Measurements from ENCODE around the gene KCNN4.
"Not testable (repeated sequence)": the region's sequence is repeated elsewhere in the genome, so short reads cannot be mapped to it uniquely, and the experiment has no call there.

Gene KCNN4

DNA sequence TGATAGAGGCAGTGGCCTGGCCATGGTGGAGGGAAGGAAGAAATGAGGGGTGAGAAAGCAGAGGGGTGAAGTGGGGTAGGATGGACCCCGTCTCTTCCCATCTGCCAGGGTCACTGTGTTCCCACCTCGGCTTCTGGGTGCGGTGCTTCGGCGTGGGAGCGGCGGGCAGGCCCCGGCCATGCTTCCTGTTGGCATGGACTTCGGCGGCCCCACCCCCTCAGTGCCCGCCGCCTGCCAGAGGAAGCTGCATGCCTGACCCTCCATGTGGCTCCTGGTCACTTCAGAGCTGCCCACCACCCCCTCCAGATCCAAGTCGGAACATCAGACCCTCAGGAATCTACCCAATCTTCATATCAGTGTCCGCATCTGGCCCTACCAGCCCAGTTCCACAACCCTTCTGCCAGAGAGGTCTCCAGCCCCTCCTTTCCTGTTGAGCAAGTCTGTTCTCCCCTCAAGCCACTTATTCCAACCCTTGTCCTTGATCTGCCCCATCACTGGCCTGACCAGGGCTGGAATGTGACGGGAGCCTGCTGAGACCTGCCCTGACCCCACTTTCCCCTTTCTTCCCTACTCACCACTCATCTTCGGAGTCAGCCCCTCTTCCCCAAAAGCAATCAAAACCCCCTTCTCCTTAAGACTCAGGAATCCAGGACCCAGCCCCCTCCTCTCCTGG lies 1.5 kb downstream of the KCNN4 start:
- H3K9ac ChIP-seq (ENCODE audit: insufficient read length, low read depth): no peak overlapping the region
- no peak for TF ChIP-seq YY1 (IDR thresholded peaks at IDR 0.05; ENCODE audit: insufficient read depth, insufficient read length)
- no peak for TF ChIP-seq ZNF274 (IDR thresholded peaks at IDR 0.05; ENCODE audit: low read depth, low read length)
- no peak for TF ChIP-seq SUZ12 (IDR thresholded peaks at IDR 0.05; ENCODE audit: extremely low read depth, insufficient read depth, insufficient read length)
- H3K27me3 ChIP-seq (ENCODE audit: insufficient read depth, insufficient read length): peaks cover 28% of the 10 kb centered on the region
- no peak overlapping the region for H3K4me3 ChIP-seq (ENCODE audit: insufficient read length, low read depth)
- H3K9me3 ChIP-seq (ENCODE audit: insufficient read depth, low read length): no peaks in the 10 kb centered on the region
- H3K4me1 ChIP-seq (ENCODE audit: insufficient read depth, insufficient read length): peaks cover 4% of the 10 kb centered on the region
- H3K36me3 ChIP-seq (ENCODE audit: insufficient read depth, insufficient read length, low read length): no peaks in the 10 kb centered on the region
- DNase-seq (ENCODE audit: low read depth, low spot score): no peak

GRCh38 chr19:43778651-43779050 lies 2.1 kb downstream of the KCNN4 start:
- Histone ChIP-seq H3K27me3 (ENCODE audit: insufficient read depth, insufficient read length) (peaks cover 34% of the 10 kb centered on the region), H3K9me3 (ENCODE audit: insufficient read depth, low read length) (no peaks in the 10 kb centered on the region), H3K4me3 (ENCODE audit: insufficient read length, low read depth) (no peak overlapping the region), H3K4me1 (ENCODE audit: insufficient read depth, insufficient read length) (peaks cover 5% of the 10 kb centered on the region), H3K36me3 (ENCODE audit: insufficient read depth, insufficient read length, low read length) (no peaks in the 10 kb centered on the region), H3K9ac (ENCODE audit: insufficient read length, low read depth) (no peak overlapping the region)
- no peak for TF ChIP-seq ZNF274 (IDR thresholded peaks at IDR 0.05; ENCODE audit: low read depth, low read length)
- no peak for TF ChIP-seq YY1 (IDR thresholded peaks at IDR 0.05; ENCODE audit: insufficient read depth, insufficient read length)
- TF ChIP-seq SUZ12 (IDR thresholded peaks at IDR 0.05; ENCODE audit: extremely low read depth, insufficient read depth, insufficient read length): no peak
- DNase-seq (ENCODE audit: low read depth, low spot score): no peak

- TF ChIP-seq ZNF274 (IDR thresholded peaks at IDR 0.05; ENCODE audit: low read depth, low read length) (no peak), YY1 (IDR thresholded peaks at IDR 0.05; ENCODE audit: insufficient read depth, insufficient read length) (no peak), SUZ12 (IDR thresholded peaks at IDR 0.05; ENCODE audit: extremely low read depth, insufficient read depth, insufficient read length) (no peak)
- DNase-seq (ENCODE audit: low read depth, low spot score): no peak
- Histone ChIP-seq H3K9ac (ENCODE audit: insufficient read length, low read depth) (no peak overlapping the region), H3K9me3 (ENCODE audit: insufficient read depth, low read length) (no peaks in the 10 kb centered on the region), H3K36me3 (ENCODE audit: insufficient read depth, insufficient read length, low read length) (no peaks in the 10 kb centered on the region), H3K4me3 (ENCODE audit: insufficient read length, low read depth) (no peak overlapping the region), H3K4me1 (ENCODE audit: insufficient read depth, insufficient read length) (peaks cover 8% of the 10 kb centered on the region), H3K27me3 (ENCODE audit: insufficient read depth, insufficient read length) (peaks cover 49% of the 10 kb centered on the region)
These were observed 3.5 kb downstream of the KCNN4 start for GRCh38 chr19:43777163-43777695.

DNA sequence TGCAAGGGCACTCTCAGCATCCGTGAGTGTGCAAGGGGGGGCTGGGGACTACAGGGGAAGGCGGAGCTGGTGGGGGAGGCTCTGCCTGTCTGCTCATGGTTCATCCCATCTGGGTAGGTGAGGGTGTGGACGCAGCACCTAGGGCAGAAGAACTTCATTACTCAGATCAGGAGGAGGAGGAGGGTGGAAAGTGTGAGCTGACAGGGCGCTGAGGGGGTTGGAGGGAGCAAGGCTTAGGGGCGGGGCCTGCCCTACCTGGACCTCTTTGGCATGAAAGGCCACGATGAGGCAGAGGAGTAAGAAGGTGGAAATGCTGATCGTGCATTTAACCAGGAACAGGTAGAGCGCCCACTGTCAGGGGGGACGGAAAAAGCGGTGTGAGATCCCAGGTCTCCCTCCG lies 4.5 kb downstream of the KCNN4 start:
- H3K4me1 ChIP-seq (ENCODE audit: insufficient read depth, insufficient read length): peaks cover 8% of the 10 kb centered on the region
- TF ChIP-seq SUZ12 (IDR thresholded peaks at IDR 0.05; ENCODE audit: extremely low read depth, insufficient read depth, insufficient read length) (no peak), YY1 (IDR thresholded peaks at IDR 0.05; ENCODE audit: insufficient read depth, insufficient read length) (no peak), ZNF274 (IDR thresholded peaks at IDR 0.05; ENCODE audit: low read depth, low read length) (no peak)
- no peak overlapping the region for H3K9ac ChIP-seq (ENCODE audit: insufficient read length, low read depth)
- H3K36me3 ChIP-seq (ENCODE audit: insufficient read depth, insufficient read length, low read length): no peaks in the 10 kb centered on the region
- H3K4me3 ChIP-seq (ENCODE audit: insufficient read length, low read depth): no peak overlapping the region
- no peak for DNase-seq (ENCODE audit: low read depth, low spot score)
- no peaks in the 10 kb centered on the region for H3K9me3 ChIP-seq (ENCODE audit: insufficient read depth, low read length)
- H3K27me3 ChIP-seq (ENCODE audit: insufficient read depth, insufficient read length): peaks cover 58% of the 10 kb centered on the region

DNA sequence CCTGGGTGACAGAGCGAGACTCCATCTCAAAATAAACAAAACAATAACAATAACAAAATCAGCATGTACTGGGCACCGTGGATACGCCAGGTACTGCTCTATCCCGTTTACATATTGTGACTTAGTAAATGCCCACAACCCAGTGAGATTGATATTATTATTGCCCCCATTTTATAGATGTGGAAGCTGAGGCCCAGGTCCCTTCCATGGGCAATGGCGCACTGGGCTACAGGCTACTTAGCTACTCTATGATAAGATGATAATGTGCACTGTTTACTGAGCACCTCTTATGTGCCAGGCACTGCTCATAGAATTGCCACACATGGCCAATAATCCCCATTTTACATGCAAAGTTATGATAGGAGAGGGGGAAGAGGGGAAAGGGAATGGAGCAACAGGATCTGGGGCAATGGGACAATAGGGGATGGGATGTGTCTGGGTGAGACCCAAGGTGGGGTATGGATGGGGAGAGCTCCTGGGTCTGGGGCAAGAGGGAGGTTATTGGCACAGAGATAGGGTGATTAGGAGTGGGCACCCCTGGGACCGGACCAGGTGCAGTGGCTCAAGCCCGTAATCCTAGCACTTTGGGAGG lies 5.4 kb downstream of the KCNN4 start:
- Histone ChIP-seq H3K4me3 (ENCODE audit: insufficient read length, low read depth) (no peak overlapping the region), H3K36me3 (ENCODE audit: insufficient read depth, insufficient read length, low read length) (no peaks in the 10 kb centered on the region)
- DNase-seq (ENCODE audit: low read depth, low spot score): no peak

DNA sequence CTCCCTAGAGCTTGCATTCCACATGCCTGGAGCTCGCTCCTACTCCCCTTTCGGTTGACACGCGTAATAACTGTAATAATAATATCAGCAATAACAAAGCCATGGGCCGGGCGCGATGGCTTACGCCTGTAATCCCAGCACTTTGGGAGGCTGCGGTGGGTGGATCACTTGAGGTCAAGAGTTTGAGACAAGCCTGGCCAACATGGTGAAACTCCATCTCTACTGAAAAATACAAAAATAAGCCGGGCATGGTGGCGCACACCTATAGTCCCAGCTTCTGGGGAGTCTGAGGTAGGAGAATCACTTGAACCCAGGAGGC lies 5.9 kb downstream of the KCNN4 start:
- peaks cover 72% of the 10 kb centered on the region for H3K27me3 ChIP-seq (ENCODE audit: insufficient read depth, insufficient read length)

More for the DNA sequence above, 5.4 kb downstream of the KCNN4 start:
- no peak for TF ChIP-seq YY1 (IDR thresholded peaks at IDR 0.05; ENCODE audit: insufficient read depth, insufficient read length)
- TF ChIP-seq ZNF274 (IDR thresholded peaks at IDR 0.05; ENCODE audit: low read depth, low read length): no peak
- TF ChIP-seq SUZ12 (IDR thresholded peaks at IDR 0.05; ENCODE audit: extremely low read depth, insufficient read depth, insufficient read length): no peak
- Histone ChIP-seq H3K27me3 (ENCODE audit: insufficient read depth, insufficient read length) (peaks cover 67% of the 10 kb centered on the region), H3K9ac (ENCODE audit: insufficient read length, low read depth) (no peak overlapping the region), H3K9me3 (ENCODE audit: insufficient read depth, low read length) (no peaks in the 10 kb centered on the region), H3K4me1 (ENCODE audit: insufficient read depth, insufficient read length) (peaks cover 6% of the 10 kb centered on the region)

GRCh38 chr19:43774103-43774939 lies 6.5 kb downstream of the KCNN4 start:
- TF ChIP-seq YY1 (IDR thresholded peaks at IDR 0.05; ENCODE audit: insufficient read depth, insufficient read length) (no peak), ZNF274 (IDR thresholded peaks at IDR 0.05; ENCODE audit: low read depth, low read length) (no peak), SUZ12 (IDR thresholded peaks at IDR 0.05; ENCODE audit: extremely low read depth, insufficient read depth, insufficient read length) (no peak)
- Histone ChIP-seq H3K4me3 (ENCODE audit: insufficient read length, low read depth) (peak overlapping the region; percentile 51), H3K27me3 (ENCODE audit: insufficient read depth, insufficient read length) (peaks cover 76% of the 10 kb centered on the region), H3K9me3 (ENCODE audit: insufficient read depth, low read length) (no peaks in the 10 kb centered on the region), H3K9ac (ENCODE audit: insufficient read length, low read depth) (peak overlapping the region; percentile 70), H3K4me1 (ENCODE audit: insufficient read depth, insufficient read length) (peaks cover 6% of the 10 kb centered on the region), H3K36me3 (ENCODE audit: insufficient read depth, insufficient read length, low read length) (no peaks in the 10 kb centered on the region)
- no peak for DNase-seq (ENCODE audit: low read depth, low spot score)

More for the DNA sequence above, 5.9 kb downstream of the KCNN4 start:
- not testable (repeated sequence) for DNase-seq (ENCODE audit: low read depth, low spot score); H3K9ac ChIP-seq (ENCODE audit: insufficient read length, low read depth); H3K4me3 ChIP-seq (ENCODE audit: insufficient read length, low read depth); H3K4me1 ChIP-seq (ENCODE audit: insufficient read depth, insufficient read length); H3K36me3 ChIP-seq (ENCODE audit: insufficient read depth, insufficient read length, low read length); H3K9me3 ChIP-seq (ENCODE audit: insufficient read depth, low read length)
